Posterior cingulate gyrus (tissue), 11 donors: ENCODE data around the gene BCL2.
A peak's percentile ranks its signal among the peaks of the same experiment; 100 is the strongest.
"Not testable (repeated sequence)": the region's sequence is repeated elsewhere in the genome, so short reads cannot be mapped to it uniquely, and the experiment has no call there.

Source experiments
- DNase-seq, 10 donors: peaks; one replicate each; pipeline versions ENCODE4 v3.0.0 to v3.0.0-alpha.2; 2020 to 2021; ENCODE audit warnings: mixed read lengths in 3 of 10
- intact Hi-C: fragments of 100-400 bp; cut with DNase I; formaldehyde crosslinking; loops from one replicate; pipeline ENCODE4 v1.15.1; 2023

The BCL2 gene

GRCh38 chr18:63192126-63192884 lies 127.3 kb downstream of the BCL2 start:
- peak in 1 of 10 donors; percentile 51 for DNase-seq
- intact Hi-C loops, result no loop called here

- intact Hi-C loops, result no loop called here
- no peak for DNase-seq
Measured at GRCh38 chr18:63191413-63191812, 128.2 kb downstream of the BCL2 start.

- DNase-seq, intact Hi-C loops: not testable (repeated sequence)
Measured at GRCh38 chr18:63190838-63191237, 128.7 kb downstream of the BCL2 start.

- intact Hi-C loops, result no loop called here
- DNase-seq, result no peak
Measured at GRCh38 chr18:63189817-63190216, 129.8 kb downstream of the BCL2 start.

GRCh38 chr18:63189041-63189440 lies 130.5 kb downstream of the BCL2 start:
- intact Hi-C loops, result no loop called here
- DNase-seq, result no peak

- intact Hi-C loops, result no loop called here
- no peak for DNase-seq
Measured at GRCh38 chr18:63187791-63188460, 131.6 kb downstream of the BCL2 start.

- no peak for DNase-seq
- intact Hi-C loops, result no loop called here
Measured at GRCh38 chr18:63187223-63187574, 132.4 kb downstream of the BCL2 start.

- intact Hi-C loops, result no loop called here
- no peak for DNase-seq
Measured at GRCh38 chr18:63186520-63187222, 132.9 kb downstream of the BCL2 start.

- DNase-seq, result no peak
- intact Hi-C loops, result no loop called here
Measured at GRCh38 chr18:63185984-63186383, 133.6 kb downstream of the BCL2 start.

GRCh38 chr18:63183952-63184770 lies 135.4 kb downstream of the BCL2 start:
- intact Hi-C loops, result no loop called here
- peak in 1 of 10 donors; percentile 65 for DNase-seq

GRCh38 chr18:63183378-63183777 lies 136.2 kb downstream of the BCL2 start:
- intact Hi-C loops, result no loop called here
- DNase-seq, result peak in 1 of 10 donors; percentile 39

- DNase-seq, result no peak
Measured at GRCh38 chr18:63182861-63183260, 136.7 kb downstream of the BCL2 start.

GRCh38 chr18:63182310-63182772 lies 137.2 kb downstream of the BCL2 start:
- intact Hi-C loops, result no loop called here
- peak in 1 of 10 donors; percentile 28 for DNase-seq

More at GRCh38 chr18:63182861-63183260, 136.7 kb downstream of the BCL2 start:
- intact Hi-C loops, result no loop called here

GRCh38 chr18:63181706-63182309 lies 137.8 kb downstream of the BCL2 start:
- intact Hi-C loops, result no loop called here
- DNase-seq, result peak in 1 of 10 donors; percentile 70

- intact Hi-C loops, result no loop called here
- DNase-seq, result peak in 1 of 10 donors; percentile 36
Measured at GRCh38 chr18:63180971-63181376, 138.6 kb downstream of the BCL2 start.

GRCh38 chr18:63180321-63180720 lies 139.2 kb downstream of the BCL2 start:
- intact Hi-C loops, result no loop called here

GRCh38 chr18:63179422-63179821 lies 140.1 kb downstream of the BCL2 start:
- intact Hi-C loops, result no loop called here
- DNase-seq, result no peak

More at GRCh38 chr18:63180321-63180720, 139.2 kb downstream of the BCL2 start:
- DNase-seq, result peak in 2 of 10 donors; percentile 77 to 81

GRCh38 chr18:63178971-63179370 lies 140.6 kb downstream of the BCL2 start:
- DNase-seq, result peak in 1 of 10 donors; percentile 68
- intact Hi-C loops, result no loop called here

GRCh38 chr18:63177919-63178821 lies 141.4 kb downstream of the BCL2 start:
- DNase-seq, result peak in 1 of 10 donors; percentile 77
- intact Hi-C loops, result no loop called here
